ENCODE results near the gene SND1.

The SND1 gene

GRCh38 chr7:127976738-127977120, 324.7 kb downstream of the SND1 start:
- DNase-seq: no peak

- no peak for DNase-seq
Observed at GRCh38 chr7:127978421-127978820, 326.4 kb downstream of the SND1 start.

GRCh38 chr7:127979113-127979727, 327.2 kb downstream of the SND1 start:
- DNase-seq: no peak

GRCh38 chr7:127979728-127980126, 327.7 kb downstream of the SND1 start:
- DNase-seq: no peak

GRCh38 chr7:127980901-127981300, 328.9 kb downstream of the SND1 start:
- DNase-seq: no peak

GRCh38 chr7:127981965-127982364, 330.0 kb downstream of the SND1 start:
- no peak for DNase-seq

GRCh38 chr7:127983804-127984332, 331.9 kb downstream of the SND1 start:
- DNase-seq: no peak

GRCh38 chr7:127986581-127987521, 334.9 kb downstream of the SND1 start:
- DNase-seq: no peak

GRCh38 chr7:127988751-127989150, 336.8 kb downstream of the SND1 start:
- no peak for DNase-seq

GRCh38 chr7:127993317-127993716, 341.3 kb downstream of the SND1 start:
- no peak for DNase-seq

- DNase-seq: no peak
Observed at GRCh38 chr7:127993987-127994386, 342.0 kb downstream of the SND1 start.

GRCh38 chr7:127995156-127995880, 343.3 kb downstream of the SND1 start:
- peak; percentile 37 for DNase-seq

- no peak for DNase-seq
Observed at GRCh38 chr7:127995881-127996215, 343.9 kb downstream of the SND1 start.

GRCh38 chr7:127996253-127997071, 344.5 kb downstream of the SND1 start:
- no peak for DNase-seq

- peak; percentile 37 for DNase-seq
Observed at GRCh38 chr7:127997226-127997922, 345.4 kb downstream of the SND1 start.

GRCh38 chr7:127998671-127999070, 346.7 kb downstream of the SND1 start:
- no peak for DNase-seq

- no peak for DNase-seq
Observed at GRCh38 chr7:128000048-128000447, 348.1 kb downstream of the SND1 start.

- no peak for DNase-seq
Observed at GRCh38 chr7:128000854-128001265, 348.9 kb downstream of the SND1 start.

- DNase-seq: no peak
Observed at GRCh38 chr7:128003167-128003566, 351.2 kb downstream of the SND1 start.

GRCh38 chr7:128003787-128004186, 351.8 kb downstream of the SND1 start:
- no peak for DNase-seq

GRCh38 chr7:128004623-128005022, 352.6 kb downstream of the SND1 start:
- no peak for DNase-seq

GRCh38 chr7:128005117-128005516, 353.1 kb downstream of the SND1 start:
- DNase-seq: no peak
